ENCODE measurements around the gene RBM19. TPM values are rescaled to one million over a fixed set of nuclear protein-coding genes. Genes with fewer than 3 reads are reported as not detected.

The RBM19 gene
- total RNA-seq, 1 experiment from 2014 or later, result 61.7 TPM

DNA sequence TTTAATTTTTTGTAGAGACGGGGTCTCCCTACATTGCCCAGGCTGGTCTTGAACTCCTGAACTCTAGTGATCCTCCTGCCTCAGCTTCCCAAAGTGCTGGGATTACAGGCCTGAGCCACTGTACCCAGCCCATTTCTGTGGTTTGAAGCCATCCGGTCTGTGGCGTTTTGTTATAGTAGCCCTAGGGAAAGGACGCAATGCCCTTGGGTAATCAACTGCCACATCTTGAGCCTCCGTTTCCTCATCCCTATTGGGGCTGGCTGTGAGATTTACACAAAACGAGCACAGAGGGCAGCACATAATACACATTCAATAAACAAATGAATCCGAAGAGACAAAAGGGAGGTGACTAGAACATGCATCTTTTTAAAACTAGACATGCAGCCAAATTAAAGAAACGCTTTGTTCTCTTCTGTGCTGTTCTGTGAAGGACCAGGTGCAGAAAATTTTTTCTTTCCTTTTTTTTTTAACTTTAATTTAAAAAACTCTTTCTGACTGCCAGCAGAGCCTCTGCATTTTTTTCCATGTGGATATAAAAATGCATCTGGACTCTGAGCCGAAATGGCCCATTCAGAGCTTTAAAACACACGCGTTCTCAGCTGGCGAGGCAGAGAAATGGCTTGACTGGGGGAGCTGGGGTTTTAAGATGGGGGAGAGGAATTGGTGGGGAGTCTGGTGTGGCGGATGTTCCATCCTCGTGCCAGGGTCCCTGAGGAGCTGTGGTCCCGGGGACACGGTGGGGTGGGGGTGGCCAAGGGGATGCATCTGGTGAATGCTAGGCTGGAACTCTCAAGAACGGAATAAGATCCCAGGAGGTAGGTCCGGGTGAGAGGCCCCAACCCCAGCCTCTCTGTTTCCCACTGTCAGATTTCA is 119.0 kb downstream of the RBM19 start:
- no peak overlapping the region for H3K27ac ChIP-seq (ENCODE audit: low read length)
- no peaks in the 10 kb centered on the region for H4K20me1 ChIP-seq (ENCODE audit: low read length)
- H2AFZ ChIP-seq (ENCODE audit: low read length), result no peak overlapping the region
- ATAC-seq (no peak), DNase-seq (no peak)
- intact Hi-C loops (cut with micrococcal nuclease), result no loop called here
- H3K4me1 ChIP-seq (ENCODE audit: insufficient read depth, low read length), result no peaks in the 10 kb centered on the region
- H3F3A ChIP-seq (ENCODE audit: low read length, unreplicated experiment), result no peaks in the 10 kb centered on the region
- no peak overlapping the region for H3K9ac ChIP-seq (ENCODE audit: low read length)
- H3K79me2 ChIP-seq (ENCODE audit: low read length), result no peaks in the 10 kb centered on the region
- TF ChIP-seq, protein P1, sequence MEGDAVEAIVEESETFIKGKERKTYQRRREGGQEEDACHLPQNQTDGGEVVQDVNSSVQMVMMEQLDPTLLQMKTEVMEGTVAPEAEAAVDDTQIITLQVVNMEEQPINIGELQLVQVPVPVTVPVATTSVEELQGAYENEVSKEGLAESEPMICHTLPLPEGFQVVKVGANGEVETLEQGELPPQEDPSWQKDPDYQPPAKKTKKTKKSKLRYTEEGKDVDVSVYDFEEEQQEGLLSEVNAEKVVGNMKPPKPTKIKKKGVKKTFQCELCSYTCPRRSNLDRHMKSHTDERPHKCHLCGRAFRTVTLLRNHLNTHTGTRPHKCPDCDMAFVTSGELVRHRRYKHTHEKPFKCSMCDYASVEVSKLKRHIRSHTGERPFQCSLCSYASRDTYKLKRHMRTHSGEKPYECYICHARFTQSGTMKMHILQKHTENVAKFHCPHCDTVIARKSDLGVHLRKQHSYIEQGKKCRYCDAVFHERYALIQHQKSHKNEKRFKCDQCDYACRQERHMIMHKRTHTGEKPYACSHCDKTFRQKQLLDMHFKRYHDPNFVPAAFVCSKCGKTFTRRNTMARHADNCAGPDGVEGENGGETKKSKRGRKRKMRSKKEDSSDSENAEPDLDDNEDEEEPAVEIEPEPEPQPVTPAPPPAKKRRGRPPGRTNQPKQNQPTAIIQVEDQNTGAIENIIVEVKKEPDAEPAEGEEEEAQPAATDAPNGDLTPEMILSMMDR (conservative IDR thresholded peaks at IDR 0.05; ENCODE audit: low read depth, low read length), result no peak
- no peak for TF ChIP-seq EZH2 (IDR thresholded peaks at IDR 0.05; ENCODE audit: low read length, unreplicated experiment)
- TF ChIP-seq EZH2phosphoT487 (IDR thresholded peaks at IDR 0.05; ENCODE audit: borderline replicate concordance, low read length), result no peak
- CTCF ChIA-PET, result no interaction called here
- no peaks in the 10 kb centered on the region for H3K9me3 ChIP-seq (ENCODE audit: low read length)
- H3K27me3 ChIP-seq (ENCODE audit: low read length), result no peaks in the 10 kb centered on the region
- H3K4me3 ChIP-seq (ENCODE audit: low read length), result no peak overlapping the region
- peaks cover 8% of the 10 kb centered on the region; the same call in 1 of the 2 replicates for H3K36me3 ChIP-seq (ENCODE audit: low read depth, low read length)
- H3K9me2 ChIP-seq (replicated peaks; ENCODE audit: low read length), result no peaks in the 10 kb centered on the region
- H3K4me2 ChIP-seq (ENCODE audit: low read length), result no peak overlapping the region
- BruUV-seq (replicated peaks), result no TSS peak
- POLR2A ChIA-PET (ENCODE audit: unreplicated experiment), result no interaction called here

DNA sequence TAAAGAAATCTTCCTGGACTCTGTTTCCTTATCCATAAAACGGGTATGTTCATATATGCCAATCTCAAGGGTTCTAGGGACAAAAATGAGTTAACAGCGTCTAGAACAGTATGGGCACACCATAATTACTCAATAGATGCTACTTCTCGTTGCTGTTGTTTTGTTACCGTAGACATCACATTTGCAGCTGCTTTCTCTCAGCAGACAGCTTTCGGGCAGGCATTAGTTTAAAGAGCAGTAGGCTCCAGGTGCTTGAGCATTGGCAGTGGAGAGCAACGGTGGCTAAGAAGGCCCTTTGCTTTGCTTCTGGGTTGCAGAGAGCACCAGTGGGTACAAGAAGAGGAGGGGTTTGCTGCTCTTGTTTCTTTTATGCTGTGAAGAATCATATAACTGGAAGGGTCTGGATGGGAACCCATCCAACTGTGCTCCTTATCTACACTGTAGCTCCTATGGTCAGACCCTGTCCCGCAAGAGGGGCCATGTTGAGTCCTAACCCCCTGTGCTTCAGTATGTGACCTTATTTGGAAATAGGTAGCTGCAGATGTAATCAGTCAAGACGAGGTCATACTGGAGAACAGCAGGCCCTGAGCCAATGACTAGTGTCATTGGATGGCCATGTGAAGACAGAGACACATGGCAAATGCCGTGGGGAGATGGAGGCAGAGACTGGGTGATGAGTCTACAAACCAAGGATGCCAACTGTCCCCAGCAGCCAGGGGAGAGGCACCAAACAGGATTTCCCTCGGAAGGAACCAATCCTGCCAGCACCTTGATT is 120.0 kb downstream of the RBM19 start:
- intact Hi-C loops (cut with micrococcal nuclease), result no loop called here
- CTCF ChIA-PET, result no interaction called here

More for the DNA sequence above, 120.0 kb downstream of the RBM19 start:
- Histone ChIP-seq H3K9ac (ENCODE audit: low read length) (no peak overlapping the region), H3K9me2 (replicated peaks; ENCODE audit: low read length) (no peaks in the 10 kb centered on the region), H3K27ac (ENCODE audit: low read length) (no peak overlapping the region), H2AFZ (ENCODE audit: low read length) (no peak overlapping the region), H4K20me1 (ENCODE audit: low read length) (no peaks in the 10 kb centered on the region), H3K36me3 (ENCODE audit: low read depth, low read length) (peaks cover 8% of the 10 kb centered on the region; the same call in 1 of the 2 replicates), H3K79me2 (ENCODE audit: low read length) (no peaks in the 10 kb centered on the region), H3F3A (ENCODE audit: low read length, unreplicated experiment) (no peaks in the 10 kb centered on the region), H3K27me3 (ENCODE audit: low read length) (no peaks in the 10 kb centered on the region), H3K4me3 (ENCODE audit: low read length) (no peak overlapping the region), H3K4me1 (ENCODE audit: insufficient read depth, low read length) (no peaks in the 10 kb centered on the region), H3K4me2 (ENCODE audit: low read length) (no peak overlapping the region), H3K9me3 (ENCODE audit: low read length) (no peaks in the 10 kb centered on the region)
- BruUV-seq (replicated peaks), result no TSS peak
- ATAC-seq, result no peak
- DNase-seq, result no peak
- POLR2A ChIA-PET (ENCODE audit: unreplicated experiment), result no interaction called here
- TF ChIP-seq EZH2phosphoT487 (IDR thresholded peaks at IDR 0.05; ENCODE audit: borderline replicate concordance, low read length) (no peak), EZH2 (IDR thresholded peaks at IDR 0.05; ENCODE audit: low read length, unreplicated experiment) (no peak)
- TF ChIP-seq, protein P1 (conservative IDR thresholded peaks at IDR 0.05; ENCODE audit: low read depth, low read length), result no peak

Measured in PC-3 (cell line).